HUDEP-2 (cell line): ENCODE results near the gene SPATC1L.
A peak's percentile ranks its signal among the peaks of the same experiment; 100 is the strongest.
"Not testable (repeated sequence)": the region's sequence is repeated elsewhere in the genome, so short reads cannot be mapped to it uniquely, and the experiment has no call there.

Experiments used
- DNase-seq, 76 experiments: peaks; one replicate each; lab custom pipeline; 2025; ENCODE audit not compliant: unreplicated experiment in 76 of 76; lab: John Stamatoyannopoulos, UW

SPATC1L gene

DNA sequence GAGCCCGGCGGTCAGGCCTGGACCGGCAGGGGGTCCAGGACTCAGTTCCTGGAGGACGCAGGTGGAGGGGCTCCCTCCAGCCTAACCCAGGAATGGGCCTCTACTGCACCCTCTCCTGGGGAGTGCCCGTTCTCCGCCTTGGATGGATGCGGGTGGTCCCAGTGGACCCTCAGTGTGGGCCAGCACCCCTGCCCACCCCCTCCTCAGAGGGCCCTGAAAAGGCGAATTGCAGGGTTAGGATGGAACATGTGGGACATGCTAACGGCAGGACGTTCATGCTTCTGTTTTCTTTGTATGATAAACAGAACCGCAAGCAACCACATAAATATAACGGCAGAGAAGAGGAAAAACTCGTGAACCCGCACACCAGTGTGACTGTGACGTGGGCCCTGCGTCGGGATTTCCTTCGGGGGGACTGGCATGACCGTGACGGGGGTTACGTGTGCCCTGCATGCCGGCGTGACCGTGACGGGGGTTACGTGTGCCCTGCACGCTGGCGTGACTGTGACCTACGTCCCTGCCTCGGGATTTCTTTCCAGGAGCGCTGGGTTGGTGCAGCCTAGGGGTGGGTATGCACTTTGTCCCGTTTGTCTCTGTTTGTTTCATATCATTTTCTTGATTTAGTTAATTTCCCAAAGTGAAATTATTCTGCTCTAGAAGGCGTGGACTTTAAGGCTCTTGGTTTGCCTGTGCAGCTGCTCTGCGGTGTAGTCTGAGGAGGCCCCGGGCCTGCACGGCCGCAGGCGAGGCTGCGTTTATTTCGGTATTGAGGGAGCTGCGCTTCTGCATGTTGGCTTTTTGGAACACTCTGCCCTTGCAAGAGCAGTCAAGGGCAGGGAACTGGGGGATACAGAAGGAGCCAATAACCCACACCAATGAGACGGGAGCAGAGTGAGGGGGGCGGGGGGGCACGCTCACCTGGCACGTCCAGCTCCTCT is 32.0 kb downstream of the SPATC1L start:
- DNase-seq, result no peak

DNA sequence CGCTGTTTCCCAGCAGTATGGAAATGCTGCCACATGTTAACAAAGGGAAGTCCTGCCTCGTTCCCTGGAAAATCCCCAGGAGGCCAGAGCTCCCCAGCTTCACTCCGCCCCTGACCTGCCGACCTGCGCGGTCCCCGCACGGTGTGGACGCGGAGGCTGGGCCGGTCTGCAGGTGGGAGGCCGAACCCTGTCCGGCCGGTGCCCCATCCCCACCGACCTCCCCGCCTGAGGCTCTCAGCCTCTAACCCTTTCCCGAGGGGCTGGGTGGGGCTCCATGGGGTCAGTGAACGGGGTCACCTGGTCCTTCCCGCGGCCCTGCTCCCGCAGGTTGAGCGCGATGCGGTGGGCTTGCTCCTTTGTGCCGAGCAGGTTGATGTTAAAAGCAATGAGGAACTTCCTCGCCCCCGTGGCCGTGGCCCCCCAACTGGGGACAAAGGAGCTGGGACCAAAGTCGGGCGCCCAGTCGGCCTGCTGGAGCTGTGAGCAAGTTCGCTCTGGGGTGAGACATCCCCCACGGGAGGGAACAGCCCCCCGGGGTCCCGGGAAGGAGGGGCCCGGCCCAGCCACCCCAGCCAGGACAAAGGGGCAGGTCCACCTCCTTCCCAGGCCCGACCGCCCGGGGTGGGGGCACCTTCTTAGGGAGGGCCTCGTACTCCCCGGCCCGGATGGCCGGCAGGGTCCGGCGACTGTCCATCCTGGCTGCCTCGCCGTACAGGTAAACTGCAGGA is 32.8 kb downstream of the SPATC1L start:
- no peak for DNase-seq

DNA sequence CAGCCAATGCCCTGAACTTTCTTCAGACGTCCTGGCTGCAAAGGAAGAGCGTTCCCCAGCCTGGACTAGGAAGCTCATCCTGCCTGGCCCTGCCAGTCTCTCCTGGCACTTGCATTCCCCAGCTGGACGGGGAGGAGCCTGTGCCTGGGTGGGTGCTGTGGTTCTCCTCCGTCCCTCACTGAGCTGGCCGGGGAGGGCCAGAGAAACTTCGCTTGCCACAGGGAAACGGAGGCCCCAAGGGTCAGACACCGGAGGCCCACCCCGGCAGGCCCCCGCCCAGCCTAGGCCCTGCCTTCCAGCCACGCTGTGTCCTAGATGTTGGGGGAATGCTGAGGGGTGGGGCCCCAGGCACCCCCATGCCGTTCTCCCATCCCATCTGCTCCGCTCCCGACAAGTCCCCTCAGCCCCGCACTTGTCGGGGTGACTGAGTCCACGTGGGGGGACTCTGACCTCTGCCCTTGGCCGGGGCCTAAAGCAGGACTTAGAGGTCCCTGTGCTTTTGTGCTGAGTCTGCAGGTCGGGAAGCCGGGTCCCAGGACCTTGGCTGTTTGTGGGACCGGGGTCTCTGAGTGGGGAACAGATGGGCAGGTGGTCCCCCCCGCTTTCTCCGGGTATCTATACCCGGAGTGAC is 33.7 kb downstream of the SPATC1L start:
- no peak for DNase-seq

DNA sequence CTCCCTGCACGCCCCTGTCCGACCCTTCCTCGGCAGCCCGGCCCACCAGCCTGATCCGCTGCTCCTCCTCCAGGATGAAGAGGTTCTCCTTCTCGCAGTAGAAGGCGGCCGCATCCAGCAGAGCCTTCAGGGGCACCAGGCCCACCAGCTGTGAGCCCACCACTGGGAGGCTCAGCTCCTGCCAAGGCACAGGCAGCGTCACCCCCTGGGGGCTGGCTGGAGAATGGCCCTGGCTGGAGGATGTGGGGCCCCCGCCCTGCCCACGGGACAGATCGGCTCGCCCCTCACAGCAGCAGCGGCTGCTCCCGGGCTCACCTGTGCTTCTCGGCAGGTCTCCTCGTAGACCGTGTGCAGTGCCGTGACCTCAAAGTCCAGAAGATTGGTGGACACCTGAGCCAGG is 34.2 kb downstream of the SPATC1L start:
- no peak for DNase-seq

DNA sequence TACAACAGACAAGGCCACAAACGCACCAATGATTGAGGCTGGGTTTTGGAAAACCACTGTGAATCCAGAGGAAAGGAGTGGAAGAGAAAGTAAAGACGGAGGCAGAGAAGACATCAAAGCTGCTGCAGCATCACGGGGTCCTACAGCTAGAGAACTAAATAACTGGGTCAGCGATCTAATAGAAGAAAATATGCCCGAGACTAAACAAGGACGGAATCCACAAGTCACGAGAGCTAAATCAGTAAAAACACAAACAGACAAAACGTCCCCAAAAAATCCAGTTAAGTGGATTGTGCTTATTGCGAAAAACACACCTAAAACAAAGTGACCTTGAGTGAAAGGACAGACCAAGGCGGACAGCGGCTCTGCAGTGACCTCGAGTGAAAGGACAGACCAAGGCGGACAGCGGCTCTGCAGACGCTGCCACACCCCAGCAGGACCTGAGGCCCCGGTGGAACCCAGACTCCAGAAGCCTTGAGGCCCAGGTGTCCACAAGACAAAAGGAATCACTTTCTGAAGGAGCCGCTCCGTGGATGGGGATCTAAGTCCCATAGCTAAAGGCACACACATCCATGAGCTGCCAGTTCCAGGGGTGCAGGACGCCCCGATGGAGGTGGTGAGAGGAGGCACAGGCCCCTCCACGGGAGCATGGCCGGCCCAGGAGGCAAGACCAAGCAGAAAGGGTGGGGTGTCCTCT is 34.9 kb downstream of the SPATC1L start:
- DNase-seq, result no peak

DNA sequence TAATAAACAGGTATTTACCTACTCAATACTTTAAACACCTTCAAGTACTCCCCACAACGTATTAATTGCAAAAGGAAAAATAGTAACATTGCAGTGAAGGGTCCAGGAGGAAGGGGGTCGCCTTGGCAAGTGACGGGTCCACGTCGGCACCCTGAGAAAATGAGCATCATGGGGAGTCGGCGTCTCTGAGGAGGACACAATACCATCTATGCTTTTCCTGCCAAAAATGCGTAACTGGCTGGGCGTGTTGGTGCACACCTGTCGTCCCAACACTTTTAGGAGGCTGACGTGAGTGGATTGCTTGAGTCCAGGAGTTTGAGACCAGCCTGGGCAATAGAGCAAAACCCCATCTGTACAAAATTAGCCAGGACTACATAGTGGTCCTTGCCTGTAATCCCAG is 36.2 kb downstream of the SPATC1L start:
- DNase-seq, result no peak

DNA sequence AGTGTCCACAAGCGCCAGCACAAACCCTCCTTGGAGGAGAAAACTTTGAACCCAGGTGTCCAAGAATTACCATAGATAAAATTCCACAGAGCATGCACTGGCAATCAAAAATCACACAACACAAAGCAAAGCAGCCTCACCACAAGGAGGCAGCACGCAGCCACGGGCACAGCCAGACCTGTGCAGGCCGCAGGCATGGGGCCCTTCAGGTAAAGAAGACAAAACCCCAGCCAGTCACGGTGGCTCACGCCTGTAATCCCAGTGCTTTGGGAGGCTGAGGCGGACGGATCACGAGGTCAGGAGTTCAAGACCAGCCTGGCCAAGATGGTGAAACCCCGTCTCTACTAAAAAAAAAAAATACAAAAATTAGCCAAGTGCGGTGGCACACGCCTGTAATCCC is 36.8 kb downstream of the SPATC1L start:
- peak in 69 of 76 experiments; percentile 12 to 85 (median 67) for DNase-seq

DNA sequence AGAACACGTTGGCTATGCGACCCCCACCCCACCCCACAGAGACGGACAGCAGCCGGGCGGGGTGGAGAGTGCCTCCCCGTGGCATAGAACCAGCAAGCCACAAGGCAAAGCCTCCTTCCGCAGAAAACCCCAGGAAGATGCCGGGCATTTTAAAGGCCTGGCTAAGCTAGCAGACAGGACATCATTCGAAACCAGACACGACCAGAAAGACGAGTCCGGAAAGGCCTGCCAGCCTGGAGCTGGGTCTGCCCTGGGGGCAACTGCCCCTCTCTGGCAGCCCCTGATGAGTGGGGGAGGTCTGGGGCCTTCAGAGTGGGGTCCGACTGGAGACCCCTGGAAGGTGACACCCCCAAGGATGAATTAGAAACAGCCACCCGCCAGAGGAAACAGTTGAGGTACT is 37.4 kb downstream of the SPATC1L start:
- DNase-seq, result no peak

DNA sequence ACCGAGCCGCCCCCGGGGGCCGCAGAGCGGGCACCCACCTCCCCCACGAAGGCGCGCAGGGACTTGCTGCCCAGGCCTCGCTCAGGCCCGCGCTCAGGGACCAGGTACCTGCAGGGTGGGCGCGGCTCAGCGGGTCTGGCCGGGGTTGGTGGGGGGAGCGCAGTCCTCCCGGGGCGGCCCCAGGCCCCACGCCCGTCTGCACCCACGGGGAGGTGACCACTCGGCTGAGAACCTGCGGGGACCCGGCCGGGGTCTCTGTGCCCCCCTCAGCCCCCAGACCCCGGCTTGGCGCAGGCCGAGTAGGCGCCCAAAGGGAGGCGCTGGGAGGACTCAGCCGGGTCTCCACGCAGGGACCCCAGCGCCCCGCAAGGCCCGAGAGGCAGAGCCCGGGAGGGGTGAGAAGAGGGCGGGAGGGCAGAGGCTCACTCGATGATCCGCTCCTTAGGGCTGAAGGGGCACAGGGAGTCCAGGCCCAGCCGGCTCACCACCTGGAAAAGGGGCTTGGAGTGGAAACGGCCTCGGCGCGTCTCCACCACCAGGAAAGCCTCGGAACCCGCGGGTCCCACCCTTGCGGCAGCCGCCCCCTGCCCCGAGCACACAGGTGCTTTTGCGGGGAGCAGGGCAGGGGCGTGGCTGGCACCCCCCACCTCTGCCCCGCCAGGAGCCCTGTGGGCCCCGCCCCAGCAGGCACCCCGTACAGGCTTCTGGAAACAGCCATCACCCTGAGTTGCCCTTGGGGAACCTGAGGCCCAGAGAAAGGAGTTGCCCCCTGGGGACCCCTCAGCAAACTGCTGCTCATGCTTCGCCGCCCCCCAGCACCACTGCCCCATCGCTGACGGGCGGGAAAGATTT is 38.2 kb downstream of the SPATC1L start:
- no peak for DNase-seq

DNA sequence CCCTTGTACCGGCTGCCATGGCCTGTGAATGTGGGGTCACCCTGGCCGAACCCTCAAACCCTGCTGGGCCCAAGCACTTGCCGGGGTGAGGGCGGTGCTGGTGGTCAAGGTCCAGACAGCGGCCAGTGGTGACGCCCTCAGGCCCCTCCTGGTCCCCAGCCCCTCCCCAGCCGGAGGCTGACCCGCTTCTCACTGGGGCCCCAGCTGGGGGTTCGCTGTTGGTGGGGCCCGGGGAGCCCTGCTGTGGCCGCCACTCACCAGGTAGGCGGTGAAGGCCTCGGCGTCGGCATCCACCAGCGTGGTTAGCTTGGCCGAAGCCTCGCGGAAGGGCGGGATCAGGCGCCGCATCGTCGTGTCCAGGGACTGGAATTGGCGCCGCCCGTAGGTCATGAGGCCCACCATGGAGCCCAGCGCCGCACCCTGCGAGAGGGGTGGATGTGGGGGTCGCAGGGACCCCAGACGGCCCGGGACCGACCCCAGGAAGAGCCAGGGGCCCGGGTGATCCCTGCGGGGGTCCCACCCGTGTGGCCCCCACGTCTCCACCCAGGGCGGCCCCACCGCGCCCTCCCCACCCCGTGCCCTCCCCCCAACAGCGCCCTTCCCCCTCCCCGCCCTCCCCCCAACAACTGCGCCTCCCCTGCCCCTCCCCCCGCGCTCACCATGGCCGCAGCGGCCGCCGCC is 39.0 kb downstream of the SPATC1L start:
- DNase-seq, result no peak

DNA sequence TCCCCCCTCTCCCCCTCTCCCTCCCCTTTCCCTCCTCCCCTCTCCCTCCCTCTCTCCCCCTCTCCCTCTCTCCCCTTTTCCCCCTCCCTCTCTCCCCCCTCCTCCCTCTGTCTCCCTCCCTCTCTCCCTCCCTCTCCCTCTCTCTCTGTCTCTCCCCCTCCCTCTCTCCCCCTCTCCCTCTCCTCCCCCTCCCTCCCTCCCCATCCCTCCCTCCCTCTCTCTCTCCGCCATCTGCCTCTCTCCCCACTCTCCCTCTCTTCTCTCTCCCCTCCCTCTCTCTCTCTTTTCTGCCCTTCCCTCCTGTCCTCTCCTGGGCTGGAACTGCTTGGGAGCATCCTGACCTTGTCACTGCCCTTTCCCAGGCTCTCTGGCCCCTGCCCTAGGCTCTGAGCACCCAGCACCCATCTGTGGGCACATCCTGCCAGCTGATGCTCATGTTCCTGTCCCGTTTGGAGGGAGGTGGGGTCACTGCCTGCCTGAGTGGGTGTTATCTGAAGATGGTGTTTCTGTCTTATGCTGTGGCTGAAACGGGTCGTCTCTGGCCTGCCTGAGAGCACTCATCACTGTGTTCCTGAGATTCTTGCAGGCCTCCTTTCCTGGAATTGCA is 39.7 kb downstream of the SPATC1L start:
- DNase-seq, result peak in 13 of 76 experiments; percentile 10 to 50 (median 31)

DNA sequence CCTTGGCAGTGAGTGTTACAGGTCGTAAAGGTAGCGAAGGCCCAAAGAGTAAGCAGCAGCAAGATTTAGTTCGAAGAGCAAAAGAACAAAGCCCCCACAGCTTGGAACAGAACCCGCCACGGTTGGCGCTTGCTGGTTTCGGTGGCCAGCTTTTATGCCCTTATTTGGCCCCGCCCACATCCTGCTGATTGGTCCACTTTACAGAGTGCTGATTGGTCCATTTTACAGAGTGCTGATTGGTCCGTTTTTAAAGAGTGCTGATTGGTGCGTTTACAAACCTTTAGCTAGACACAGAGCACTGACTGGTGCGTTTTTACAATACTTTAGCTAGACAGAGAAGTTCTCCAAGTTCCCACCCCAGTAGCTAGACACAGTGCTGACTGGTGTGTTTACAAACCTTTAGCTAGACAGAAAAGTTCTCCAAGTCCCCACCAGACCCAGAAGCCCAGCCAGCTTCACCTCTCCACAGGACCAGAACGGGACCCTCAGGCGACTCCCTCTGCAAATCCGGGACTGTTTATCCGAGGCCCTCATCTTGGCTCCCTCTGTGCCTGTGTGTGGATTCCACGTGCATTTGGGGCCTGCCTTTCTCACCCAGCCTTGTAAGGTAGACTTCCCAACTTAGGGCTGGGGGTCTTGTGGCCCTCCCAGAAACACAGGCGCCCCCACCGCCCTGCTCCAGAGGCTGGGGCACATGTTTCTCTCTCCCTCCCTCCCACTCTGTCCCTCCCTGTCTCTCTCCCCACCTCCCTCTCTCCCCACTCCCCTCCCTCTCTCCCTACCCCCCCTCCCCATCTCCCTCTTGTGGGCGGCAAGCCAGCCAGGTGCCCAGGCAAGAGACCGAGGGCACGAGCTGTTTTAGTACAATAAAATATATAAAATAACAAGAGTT is 41.4 kb downstream of the SPATC1L start:
- peak in 5 of 76 experiments; percentile 18 to 40 (median 38) for DNase-seq

DNA sequence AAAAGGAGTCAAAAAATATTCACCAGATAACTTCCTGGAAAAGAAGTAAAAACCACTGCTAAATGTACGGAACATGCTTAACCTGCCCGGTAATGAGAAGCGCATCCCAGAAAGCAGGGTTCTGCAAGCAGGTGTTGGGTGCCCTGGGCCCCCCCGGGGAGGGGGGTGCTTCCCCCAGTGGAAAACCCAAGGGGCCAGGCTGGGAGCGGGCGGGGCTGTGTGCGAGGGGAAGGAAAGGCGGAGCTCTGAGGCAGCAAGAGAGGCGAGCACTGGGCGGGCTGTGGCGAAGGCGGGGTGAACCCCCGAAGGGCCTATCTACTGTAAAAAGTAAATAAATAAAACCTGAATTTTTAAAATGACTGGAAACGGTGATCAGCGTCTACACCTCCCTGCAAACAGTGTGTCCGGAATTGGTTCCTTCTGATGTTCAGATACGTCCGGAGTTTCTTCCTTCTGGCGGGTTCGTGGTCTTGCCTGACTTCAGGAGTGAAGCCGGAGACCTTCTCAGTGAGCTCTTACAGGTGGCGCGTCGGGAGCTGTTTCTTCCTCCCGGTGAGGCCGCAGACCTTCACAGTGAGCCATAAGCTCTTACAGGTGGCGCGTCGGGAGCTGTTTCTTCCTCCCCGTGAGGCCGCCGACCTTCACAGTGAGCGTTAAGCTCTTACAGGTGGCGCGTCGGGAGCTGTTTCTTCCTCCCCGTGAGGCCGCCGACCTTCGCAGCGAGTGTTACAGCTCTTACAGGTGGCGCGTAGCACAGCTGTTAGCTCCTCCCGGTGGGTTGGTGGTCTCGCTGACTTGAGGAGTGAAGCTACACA is 42.3 kb downstream of the SPATC1L start:
- no peak for DNase-seq

DNA sequence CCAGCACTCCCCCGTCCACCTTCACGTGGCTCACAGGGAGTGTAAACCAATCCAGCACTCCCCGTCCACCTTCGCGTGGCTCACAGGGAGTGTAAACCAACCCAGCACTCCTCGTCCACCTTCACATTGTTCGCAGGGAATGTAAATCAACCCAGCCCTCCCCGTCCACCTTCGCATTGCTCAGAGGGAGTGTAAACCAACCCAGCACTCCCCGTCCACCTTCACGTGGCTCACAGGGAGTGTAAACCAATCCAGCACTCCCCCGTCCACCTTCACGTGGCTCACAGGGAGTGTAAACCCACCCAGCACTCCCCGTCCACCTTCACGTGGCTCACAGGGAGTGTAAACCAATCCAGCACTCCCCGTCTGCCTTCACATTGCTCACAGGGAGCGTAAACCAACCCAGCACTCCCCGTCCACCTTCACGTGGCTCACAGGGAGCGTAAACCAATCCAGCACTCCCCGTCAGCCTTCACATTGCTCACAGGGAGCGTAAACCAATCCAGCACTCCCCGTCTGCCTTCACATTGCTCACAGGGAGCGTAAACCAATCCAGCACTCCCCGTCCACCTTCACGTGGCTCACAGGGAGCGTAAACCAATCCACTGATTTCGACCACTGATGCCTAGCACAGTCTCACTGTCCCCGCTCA is 43.8 kb downstream of the SPATC1L start:
- DNase-seq, result not testable (repeated sequence)

DNA sequence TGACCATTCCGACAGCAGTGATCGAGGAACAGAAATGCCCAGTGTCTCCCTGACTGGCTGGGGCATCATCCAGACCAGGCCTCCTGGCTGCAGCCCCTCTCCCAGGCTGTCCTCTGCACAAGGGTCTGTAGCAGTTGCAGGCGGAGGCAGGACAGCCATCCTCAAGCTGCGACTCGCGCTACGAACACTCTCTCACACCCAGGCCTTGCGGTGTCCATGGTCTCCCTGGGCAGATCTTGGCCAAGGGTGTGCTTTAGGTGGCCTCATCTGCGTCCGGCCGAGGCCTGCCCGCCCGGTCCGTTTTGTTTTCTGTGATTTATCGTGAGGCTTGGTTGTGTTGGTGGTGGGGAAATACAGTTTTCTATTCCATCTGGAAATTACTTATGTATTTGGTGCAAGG is 44.6 kb downstream of the SPATC1L start:
- no peak for DNase-seq

DNA sequence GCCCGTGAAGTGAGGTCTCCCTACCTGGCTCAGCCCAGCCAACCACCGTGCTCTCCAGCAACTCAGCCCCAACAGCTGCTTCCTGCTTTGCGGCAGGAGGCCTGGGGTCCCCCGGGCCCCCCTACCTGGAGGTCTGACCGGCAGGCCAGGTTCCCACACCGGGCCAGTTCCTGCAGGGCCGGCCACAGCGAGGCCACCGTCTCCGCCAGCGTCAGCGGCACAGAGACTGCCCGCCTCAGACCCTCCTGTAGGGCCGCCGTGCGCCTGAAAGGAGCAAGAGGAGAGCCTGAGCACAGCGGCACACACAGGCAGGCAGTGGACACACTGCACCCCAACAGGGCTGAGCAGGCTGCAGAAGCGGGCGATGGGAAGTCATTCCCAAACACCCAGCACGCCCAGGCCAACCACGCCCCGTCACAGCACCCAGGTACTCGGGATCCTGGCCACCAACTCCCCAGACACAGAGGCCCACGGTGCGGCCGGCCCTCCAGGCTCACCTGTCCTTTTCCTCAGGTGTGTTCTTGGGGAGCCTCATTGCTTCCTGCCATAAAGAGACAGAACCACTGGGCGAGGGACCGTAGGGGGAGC is 45.8 kb downstream of the SPATC1L start:
- no peak for DNase-seq
